Non-pigmented ciliary epithelial cell (primary cell): Measurements from ENCODE around the gene SULT6B1.
"Not testable (repeated sequence)": the region's sequence is repeated elsewhere in the genome, so short reads cannot be mapped to it uniquely, and the experiment has no call there.

Experiments used
- DNase-seq: peaks from one replicate; pipeline ENCODE4 v3.0.0-alpha.2; 2010; ENCODE audit warnings: low read depth

The SULT6B1 gene, protein sequence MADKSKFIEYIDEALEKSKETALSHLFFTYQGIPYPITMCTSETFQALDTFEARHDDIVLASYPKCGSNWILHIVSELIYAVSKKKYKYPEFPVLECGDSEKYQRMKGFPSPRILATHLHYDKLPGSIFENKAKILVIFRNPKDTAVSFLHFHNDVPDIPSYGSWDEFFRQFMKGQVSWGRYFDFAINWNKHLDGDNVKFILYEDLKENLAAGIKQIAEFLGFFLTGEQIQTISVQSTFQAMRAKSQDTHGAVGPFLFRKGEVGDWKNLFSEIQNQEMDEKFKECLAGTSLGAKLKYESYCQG

DNA sequence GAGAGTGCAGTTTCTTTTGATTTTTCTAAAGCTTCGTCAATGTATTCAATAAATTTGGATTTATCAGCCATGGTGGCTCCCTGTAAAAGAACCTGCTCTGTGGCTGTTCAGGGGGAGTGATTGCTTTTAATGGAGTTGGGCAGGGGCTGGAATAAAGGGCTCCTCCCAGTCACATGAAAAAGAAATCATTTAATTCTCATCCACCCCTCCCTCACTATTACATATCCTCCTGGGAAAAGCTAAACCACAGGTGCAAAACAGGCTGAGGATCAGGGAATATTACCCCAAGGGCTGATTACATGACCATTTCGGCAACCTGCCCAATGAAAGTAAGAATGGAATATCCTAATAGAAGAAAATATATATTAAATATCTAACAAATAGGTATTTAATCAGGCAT, at the start of gene SULT6B1:
Gene SULT6B1, minus strand, starts transcription at position 101 of the 400 bp plus-strand sequence. Its CDS starts 30 bp downstream, at position 71.
- DNase-seq, result no peak

DNA sequence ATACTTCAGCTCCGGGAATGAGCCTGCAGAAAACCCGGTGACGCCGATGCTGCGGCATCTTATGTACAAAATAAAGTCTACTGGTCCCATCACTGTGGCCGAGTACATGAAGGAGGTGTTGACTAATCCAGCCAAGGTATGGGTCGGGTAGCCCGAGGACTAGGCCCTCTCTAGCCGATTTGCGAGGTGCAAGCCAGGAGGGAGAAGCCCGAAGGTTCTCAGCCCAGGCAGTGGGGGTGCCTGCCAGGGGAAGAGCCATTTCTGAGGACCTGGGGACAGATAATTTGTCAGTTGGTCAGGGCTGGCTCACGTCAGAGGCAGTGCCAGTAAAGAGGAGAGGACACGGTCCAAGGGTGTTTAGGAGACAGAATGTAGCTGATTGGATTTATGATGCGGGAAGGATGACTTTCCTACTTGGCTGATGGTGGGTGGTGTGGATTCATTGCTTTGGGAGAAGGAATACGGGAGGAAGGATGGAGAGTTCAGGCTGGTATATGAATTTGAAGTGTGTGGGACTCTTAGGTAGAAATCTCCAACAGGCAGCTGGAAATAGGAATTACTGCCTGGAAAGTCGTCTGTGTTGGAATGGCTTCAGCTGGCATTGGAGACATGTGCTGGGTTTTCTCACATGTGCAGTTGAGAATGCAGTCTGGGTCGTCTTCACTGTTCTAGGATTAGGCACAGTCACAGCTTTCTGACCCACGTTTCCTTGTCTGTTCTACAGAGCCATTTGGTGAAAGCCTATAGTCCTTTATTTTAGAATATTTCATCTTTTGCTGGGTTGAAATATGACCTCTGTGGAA, 43.9 kb upstream of the SULT6B1 start:
- DNase-seq, result no peak

DNA sequence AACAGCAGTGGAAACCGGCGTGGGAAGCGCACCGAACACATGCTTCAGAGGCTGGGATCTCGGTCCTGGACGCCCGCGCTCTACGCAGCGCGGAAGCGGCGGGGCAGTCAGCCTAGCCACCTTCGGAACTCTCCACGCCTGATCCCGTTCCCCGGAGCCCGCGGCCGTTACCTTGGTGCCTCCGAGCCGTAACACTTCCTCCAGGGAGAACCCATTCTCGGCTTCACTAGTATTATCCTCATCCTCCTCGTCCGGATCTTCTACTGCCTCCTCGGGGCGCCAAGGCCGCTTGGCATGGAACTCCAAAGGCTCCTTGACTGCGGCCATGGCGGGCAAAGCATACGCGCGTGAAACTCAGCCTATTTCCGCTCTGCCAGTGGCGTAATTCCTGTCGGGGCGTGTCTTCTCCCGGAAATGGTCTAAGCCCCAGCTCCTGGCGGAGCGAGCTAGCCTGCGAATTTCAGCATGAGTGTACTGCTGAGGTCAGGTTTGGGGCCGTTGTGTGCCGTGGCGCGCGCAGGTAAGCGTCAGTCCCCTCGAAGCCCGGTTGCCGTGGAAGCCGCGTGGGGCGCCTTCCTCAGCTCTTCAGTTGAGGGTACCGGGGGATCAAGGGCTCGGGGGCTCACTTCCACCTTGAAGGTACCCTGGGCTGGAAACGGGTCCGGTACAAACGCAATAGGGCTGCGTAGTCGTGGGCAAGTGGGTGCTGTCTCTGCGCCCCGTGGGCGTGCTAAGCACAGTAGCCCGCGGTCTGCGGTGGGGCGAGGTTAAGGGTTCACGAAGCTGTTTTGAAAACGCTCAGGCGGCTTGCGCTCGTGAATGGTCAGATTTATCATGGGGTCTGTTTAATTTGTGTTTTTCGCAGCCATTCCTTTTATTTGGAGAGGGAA, 43.0 kb upstream of the SULT6B1 start, which contains the start of the genes CEBPZ and NDUFAF7:
Gene CEBPZ, minus strand, starts transcription at position 356 of the 890 bp plus-strand sequence. Its CDS starts 29 bp downstream, at position 327.
Gene NDUFAF7, plus strand, starts transcription at position 418 of the 890 bp plus-strand sequence. Its CDS starts 48 bp downstream, at position 466.
- DNase-seq, result peak; percentile 81

DNA sequence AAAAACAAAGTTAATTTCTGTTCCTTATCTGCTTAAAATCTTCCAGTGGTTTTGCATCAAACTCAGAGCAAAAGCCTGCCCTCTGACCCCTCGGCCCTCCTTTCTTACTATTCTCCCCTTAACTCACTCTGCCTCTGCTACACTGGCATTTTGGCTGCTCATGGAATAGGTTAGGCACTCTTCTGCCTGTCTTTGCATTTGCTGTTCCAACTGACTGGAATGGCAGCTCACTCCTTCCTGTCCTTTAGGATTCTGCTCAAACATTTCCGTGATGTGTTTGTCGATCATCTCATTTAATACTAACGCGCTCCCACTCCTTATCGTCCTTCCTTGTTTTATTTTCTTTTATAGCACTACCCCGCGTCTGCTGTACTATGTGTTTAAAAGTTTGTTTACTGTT, 42.1 kb upstream of the SULT6B1 start:
- no peak for DNase-seq

DNA sequence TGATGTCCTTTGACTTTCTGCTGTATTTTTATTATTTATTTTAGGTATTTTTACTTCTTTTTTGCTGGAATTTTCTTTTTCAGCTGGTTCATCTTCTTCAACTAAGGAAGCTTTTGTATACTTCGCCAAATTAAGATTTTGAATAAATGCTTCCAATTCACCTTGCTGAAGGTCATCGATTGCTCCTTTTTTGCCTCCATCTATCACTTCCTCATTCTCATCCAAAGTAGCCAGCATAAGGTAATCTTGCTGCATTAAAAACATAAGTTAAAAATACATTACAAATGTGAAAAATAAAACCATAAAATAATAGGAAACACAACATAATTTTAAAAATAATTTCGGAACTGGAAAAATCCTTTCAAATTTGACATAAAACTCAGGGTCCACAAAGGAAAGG, 40.3 kb upstream of the SULT6B1 start:
- DNase-seq, result no peak

DNA sequence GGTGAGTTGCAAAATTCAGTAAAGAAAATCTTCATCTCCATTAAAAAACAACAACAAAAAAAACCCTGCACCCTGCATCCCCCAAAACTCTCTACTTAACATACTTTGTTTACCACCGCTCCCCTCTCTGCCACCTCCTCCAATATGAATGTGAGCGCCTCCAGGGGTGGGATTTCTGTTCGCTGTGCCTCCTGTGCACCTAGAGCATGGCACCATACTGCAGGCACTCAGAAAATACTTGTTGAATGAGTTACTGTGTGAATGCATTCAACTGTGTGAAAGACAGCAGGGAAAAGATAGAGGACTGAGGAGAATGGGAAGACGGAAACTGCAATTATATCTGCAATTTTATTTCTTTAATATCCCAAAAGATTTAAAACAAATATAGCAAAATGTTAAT, 38.4 kb upstream of the SULT6B1 start:
- no peak for DNase-seq

DNA sequence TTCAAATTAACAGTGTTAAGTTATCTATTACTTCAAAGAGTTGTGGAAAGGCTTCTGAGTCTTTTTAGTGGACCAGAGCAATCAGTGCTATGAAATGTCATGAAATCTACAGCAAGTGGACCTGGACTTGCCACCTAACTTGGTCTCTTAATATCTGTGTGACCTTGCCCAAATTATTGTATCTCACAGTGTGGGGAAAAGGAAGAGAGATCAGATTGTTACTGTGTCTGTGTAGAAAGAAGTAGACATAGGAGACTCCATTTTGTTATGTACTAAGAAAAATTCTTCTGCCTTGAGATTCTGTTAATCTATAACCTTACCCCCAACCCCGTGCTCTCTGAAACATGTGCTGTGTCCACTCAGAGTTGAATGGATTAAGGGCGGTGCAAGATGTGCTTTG, 36.7 kb upstream of the SULT6B1 start:
- DNase-seq, result not testable (repeated sequence)

DNA sequence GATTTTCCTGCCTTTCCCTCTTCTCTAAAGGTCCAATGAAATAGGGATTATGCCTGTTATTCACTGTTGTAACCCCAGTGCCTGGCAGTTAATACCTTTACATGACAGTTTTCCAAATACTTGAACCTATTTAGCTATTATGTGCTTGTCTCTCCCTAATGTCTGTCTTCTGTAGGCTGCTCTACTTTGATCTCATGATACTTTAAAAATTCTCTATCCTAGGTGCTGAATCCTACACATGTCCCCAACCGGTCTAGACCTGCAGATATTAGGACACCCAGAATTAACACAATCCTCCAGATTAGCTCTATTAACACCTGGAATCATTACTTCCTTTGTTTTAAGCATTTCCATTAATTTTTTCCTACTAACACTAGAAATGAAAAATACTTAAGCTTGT, 35.6 kb upstream of the SULT6B1 start:
- no peak for DNase-seq

DNA sequence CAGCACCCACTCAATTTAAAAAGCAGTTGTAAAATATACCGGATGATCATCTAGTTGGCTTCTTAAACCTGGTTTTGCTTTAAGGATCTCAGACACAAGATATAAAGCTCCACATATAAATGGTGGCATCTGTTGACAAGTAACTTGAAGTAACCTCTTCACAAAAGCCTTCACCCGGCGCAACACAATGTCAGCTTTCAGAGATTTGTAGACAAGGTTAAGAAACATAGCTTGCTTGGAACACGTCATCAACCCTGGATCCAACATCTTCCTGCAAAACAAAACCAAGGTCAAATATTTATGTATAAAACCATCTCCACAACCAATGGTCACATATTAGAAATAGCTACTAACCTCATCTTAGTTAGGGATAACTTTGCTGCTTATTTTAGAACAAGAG, 34.7 kb upstream of the SULT6B1 start:
- DNase-seq, result no peak

DNA sequence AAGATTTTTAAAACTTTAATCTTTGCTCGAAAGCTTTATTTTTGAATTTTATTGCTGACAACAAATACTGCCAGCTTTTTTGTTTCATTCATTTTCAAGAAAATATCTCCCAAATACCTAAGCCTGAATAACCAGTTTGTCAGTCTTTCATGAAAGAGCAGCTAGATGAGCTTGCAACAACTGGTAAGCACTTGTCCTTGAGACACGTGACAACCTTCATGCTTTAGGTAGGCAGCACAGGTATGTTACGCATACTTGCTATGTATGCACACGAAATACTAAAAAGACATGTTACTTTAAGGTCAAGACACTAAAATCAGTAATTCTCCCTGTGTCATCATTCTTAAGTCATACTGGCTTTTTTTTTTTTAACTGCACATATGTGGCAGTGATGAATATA, 30.6 kb upstream of the SULT6B1 start:
- DNase-seq, result no peak

DNA sequence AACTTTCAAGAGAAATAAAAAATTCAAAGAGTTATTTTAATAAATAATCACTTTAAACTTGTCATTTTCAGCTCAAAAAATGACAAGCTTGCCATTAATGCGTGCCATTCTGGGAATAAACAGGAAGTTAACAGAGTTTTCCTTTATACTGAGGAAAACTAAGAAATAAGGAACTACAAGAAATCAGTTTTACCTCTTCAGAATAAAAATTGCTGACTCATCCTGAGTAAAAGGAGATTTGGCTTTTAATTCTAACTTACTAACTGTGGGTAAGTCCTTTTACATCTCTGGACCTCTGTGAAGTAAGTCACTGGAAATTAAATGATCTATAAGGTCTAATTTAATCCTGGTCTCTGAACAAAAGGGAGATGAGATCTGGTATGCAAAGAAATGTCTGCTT, 26.8 kb upstream of the SULT6B1 start:
- DNase-seq, result no peak

DNA sequence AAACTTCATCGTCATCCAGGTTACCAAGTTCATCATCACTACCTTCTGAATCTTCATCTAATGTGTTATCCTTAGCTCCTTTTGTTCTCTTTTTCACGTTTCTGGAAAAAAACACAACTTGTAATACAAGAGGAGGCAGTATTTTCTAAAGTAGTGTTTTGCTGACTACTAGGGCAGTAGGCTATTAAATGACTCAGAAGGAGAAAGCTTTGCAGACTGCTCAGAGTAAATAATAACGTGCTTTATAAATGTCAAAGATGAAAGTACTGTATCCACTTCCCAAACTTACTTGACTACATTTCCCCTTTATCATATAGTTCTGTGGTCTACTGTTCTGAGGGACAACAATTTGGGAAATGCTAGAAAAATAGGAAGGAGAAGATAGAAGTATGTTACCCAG, 23.5 kb upstream of the SULT6B1 start:
- no peak for DNase-seq

DNA sequence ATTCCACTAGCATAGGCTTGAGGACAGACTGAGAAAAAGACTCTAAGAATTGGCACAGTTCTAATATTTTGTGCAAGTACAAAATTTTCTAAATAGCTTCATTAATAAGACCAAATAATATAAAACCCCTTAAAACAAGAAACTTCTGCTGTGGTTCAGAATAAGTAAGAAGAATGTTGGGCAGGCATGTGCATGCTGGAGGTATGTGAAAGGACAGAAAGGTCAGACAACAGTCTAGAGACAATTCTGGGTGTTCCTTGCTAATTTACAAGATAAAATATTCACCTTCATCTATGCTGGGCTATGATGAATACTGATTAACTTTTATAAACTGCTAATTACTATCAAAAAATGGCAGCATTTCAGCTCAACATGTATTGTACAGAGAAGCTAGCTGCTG, 22.7 kb upstream of the SULT6B1 start:
- DNase-seq, result no peak

DNA sequence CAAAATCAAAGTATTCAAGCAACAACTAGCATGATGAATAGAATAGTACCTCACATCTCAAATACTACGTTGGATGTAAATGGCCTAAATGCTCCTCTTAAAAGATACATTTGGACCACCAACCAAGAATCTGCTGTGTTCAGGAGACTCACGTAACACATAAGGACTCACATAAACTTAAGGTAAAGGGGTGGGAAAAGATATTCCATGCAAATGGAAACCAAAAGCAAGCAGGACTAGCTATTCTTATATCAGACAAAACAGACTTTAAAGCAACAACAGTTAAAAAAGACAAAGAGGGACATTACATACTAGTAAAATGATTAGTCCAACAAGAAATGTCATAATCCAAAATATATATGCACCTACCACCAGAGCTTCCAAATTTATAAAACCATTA, 18.3 kb upstream of the SULT6B1 start:
- DNase-seq, result not testable (repeated sequence)

DNA sequence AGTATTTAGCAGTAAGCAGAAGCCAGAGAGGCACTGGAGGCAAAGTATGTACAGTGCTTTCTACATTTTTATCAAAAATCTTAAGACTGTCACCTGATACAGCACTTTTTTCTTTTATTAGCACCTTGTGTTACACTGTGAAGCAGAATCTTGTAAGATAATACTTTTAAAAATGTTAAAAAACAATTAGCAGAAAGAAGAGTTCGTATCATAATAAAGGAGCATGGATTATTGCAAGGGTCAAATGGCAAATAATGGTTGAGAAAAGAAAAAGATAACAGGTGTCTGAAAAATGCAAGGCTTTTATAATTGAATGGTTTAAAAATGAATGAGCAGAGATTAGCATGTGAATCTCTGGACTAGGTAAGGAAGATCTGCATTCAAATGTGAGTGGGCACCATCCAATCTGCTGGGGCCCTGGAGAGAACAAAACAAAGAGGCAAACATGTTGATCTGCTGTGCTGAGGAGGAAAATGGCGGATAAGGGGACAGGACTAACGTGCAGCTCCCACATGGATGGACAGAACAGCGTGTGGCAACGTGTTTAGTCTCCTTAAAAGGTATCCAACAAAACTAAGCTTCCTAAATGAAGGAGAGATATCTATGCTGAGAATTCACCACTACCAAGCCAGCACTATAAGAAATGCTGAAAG, 17.3 kb upstream of the SULT6B1 start:
- DNase-seq, result no peak

DNA sequence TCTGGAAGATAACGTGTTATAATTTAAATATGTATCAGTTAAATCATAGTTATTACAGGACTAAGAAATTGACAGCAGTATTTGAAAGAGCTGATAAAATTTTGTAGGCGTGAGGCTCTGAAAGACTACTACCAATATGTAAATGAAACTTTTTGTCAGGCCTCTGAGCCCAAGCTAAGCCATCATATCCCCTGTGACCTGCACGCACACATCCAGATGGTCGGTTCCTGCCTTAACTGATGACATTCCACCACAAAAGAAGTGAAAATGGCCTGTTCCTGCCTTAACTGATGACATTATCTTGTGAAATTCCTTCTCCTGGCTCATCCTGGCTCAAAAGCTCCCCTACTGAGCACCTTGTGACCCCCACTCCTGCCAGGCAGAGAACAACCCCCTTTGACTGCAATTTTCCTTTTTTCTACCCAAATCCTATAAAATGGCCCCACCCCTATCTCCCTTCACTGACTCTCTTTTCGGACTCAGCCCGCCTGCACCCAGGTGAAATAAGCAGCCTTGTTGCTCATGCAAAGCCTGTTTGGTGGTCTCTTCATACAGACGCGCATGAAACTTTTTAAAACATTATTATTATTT, 16.7 kb upstream of the SULT6B1 start:
- not testable (repeated sequence) for DNase-seq

DNA sequence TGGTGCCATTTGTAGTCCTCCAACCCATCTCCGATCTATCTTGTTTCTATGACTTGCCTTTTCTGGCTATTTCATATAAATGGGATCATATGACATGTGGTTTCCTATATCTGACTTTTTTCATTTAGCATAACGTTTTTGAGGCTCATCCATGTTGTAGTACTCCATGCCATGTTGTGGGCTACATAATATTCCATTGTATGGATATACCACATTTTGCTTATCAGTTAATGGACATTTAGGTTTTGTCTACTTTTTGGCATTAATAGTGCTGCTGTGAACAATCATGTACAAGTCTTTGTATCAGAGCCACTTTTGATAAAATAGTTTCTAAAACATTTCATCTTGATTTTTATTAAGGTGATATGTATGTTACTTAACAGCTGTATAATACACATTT, 15.2 kb upstream of the SULT6B1 start:
- no peak for DNase-seq

DNA sequence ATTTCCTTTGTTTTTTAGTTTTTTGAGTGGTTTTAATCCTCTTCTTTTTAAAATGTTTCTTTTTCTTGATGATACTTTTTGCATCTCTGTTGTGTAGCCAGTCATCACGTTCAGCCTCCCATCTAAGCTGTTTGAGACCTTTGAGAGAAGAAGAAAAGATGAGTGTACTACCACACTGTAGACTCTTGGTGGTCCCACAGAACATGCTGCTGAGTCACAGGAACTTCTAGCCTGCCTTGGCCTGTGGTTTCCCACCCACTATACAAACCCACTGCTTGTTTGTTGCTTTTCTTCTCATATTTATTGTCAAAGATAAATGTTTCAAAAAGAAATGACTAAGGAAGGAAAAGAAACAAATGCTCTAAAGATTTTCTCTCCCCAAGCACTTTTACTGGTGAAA, 13.3 kb upstream of the SULT6B1 start:
- DNase-seq, result no peak

DNA sequence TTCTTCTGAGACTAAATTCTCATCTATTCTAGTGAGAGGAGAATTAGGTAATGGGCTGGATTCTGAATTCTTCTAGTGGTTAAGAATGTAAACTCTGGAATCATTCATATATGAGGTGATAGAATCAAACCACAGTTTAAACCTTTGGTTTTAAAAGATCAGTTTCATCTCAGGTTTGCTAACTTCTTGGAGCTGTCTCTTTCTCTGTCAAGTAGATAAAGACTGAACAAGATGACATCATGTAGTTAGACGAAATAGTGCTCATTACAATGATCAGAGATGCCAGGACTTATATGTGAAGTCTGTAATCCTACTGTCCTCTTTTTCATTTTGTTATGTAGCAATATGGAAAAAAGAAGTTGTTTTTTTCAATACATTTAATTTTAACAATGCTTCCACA, 12.7 kb upstream of the SULT6B1 start:
- DNase-seq, result no peak

DNA sequence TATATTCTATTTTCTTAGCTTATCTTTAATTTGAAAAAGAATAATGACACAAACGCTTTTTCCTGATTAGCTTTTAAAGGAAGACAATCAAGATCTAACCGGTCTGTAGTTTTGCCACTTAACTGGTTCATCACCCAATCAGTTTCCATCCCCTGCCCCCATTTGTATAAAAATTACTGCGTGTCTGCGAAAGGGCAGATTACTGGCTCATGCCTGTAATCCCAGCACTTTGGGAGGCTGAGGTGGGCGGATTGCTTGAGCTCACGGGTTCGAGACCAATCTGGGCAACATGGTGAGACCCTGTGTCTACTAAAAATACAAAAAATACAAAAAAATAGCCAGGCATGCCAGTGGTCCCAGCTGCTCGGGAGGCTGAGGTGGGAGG, 10.2 kb upstream of the SULT6B1 start:
- no peak for DNase-seq
